PFSK-1 (cell line): ENCODE results near the gene ENPP6.

ENCODE experiments used
- SIN3A ChIP-seq: IDR thresholded peaks from 2 replicates; pipeline ENCODE4 v1.6.1; 2012; ENCODE audit warnings: mild to moderate bottlenecking, low read length, moderate library complexity, borderline replicate concordance; ENCODE audit not compliant: insufficient read depth
- TF ChIP-seq, protein P1 (sequence below), 2 experiments: IDR thresholded peaks; 2 replicates each; pipeline versions ENCODE4 v1.6.1 to v1.8.0; 2011 to 2012; ENCODE audit warnings: low read depth in 2 of 2, low read length in 2 of 2, control low read depth in 1 of 2, inconsistent platforms in 1 of 2, mild to moderate bottlenecking in 1 of 2, moderate library complexity in 1 of 2; ENCODE audit not compliant: insufficient read depth in 1 of 2

DNA sequence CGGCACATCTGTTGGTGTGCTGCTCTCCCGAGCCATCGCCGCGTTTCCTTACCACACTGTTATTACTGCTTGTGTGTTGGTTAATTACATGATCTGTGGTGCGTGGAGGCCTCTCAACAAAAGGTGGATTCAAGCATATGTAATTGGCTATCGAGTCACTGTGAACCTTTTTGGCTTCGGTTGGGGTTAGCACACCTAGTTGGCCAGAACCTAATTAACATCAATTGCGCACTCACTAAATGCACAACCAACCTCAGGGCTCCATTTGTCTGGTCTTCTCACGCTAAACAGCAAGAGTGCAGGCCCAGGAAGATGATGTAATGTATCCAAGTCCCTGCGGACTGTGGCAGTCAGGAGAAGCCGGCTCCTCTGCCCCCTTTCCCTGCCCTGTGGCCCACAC, 17.4 kb downstream of the ENPP6 start:
- no peak for TF ChIP-seq SIN3A
- TF ChIP-seq, protein P1, sequence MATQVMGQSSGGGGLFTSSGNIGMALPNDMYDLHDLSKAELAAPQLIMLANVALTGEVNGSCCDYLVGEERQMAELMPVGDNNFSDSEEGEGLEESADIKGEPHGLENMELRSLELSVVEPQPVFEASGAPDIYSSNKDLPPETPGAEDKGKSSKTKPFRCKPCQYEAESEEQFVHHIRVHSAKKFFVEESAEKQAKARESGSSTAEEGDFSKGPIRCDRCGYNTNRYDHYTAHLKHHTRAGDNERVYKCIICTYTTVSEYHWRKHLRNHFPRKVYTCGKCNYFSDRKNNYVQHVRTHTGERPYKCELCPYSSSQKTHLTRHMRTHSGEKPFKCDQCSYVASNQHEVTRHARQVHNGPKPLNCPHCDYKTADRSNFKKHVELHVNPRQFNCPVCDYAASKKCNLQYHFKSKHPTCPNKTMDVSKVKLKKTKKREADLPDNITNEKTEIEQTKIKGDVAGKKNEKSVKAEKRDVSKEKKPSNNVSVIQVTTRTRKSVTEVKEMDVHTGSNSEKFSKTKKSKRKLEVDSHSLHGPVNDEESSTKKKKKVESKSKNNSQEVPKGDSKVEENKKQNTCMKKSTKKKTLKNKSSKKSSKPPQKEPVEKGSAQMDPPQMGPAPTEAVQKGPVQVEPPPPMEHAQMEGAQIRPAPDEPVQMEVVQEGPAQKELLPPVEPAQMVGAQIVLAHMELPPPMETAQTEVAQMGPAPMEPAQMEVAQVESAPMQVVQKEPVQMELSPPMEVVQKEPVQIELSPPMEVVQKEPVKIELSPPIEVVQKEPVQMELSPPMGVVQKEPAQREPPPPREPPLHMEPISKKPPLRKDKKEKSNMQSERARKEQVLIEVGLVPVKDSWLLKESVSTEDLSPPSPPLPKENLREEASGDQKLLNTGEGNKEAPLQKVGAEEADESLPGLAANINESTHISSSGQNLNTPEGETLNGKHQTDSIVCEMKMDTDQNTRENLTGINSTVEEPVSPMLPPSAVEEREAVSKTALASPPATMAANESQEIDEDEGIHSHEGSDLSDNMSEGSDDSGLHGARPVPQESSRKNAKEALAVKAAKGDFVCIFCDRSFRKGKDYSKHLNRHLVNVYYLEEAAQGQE (IDR thresholded peaks at IDR 0.05; ENCODE audit: insufficient read depth in 1 of 2, low read depth in 2 of 2, low read length in 2 of 2) = no peak
